Hepatocyte (in vitro differentiated cells): ENCODE results near the gene NSL1. TPM values are rescaled to one million over a fixed set of nuclear protein-coding genes. Genes with fewer than 3 reads are reported as not detected.
A peak's percentile ranks its signal among the peaks of the same experiment; 100 is the strongest.

ENCODE experiments used
- DNase-seq: peaks from one replicate; pipeline ENCODE4 v3.0.0-alpha.2; 2016; ENCODE audit warnings: low spot score
- H2AFZ ChIP-seq: fragments of 200-600 bp; sonication (generic); 2 replicates; pipeline ENCODE4 v1.6.0; 2016; ENCODE audit warnings: antibody characterized with exemption, mild to moderate bottlenecking
- H3K27ac ChIP-seq: fragments of 200-600 bp; sonication (generic); 2 replicates; pipeline ENCODE4 v1.5.1; 2016; ENCODE audit warnings: mild to moderate bottlenecking
- H3K27me3 ChIP-seq: fragments of 200-600 bp; sonication (generic); 2 replicates; pipeline ENCODE4 v1.6.1; 2016
- H3K36me3 ChIP-seq: fragments of 200-600 bp; sonication (generic); replicated peaks from 2 replicates; pipeline ENCODE4 v1.5.1; 2016; ENCODE audit warnings: low read depth; ENCODE audit not compliant: insufficient read depth
- H3K4me1 ChIP-seq: fragments of 200-600 bp; sonication (generic); 2 replicates; pipeline ENCODE4 v1.5.1; 2016; ENCODE audit warnings: mild to moderate bottlenecking, moderate library complexity; ENCODE audit not compliant: insufficient read depth
- H3K4me2 ChIP-seq: fragments of 200-600 bp; sonication (generic); 2 replicates; pipeline ENCODE4 v1.6.0; 2016
- H3K4me3 ChIP-seq: fragments of 200-600 bp; sonication (generic); 2 replicates; pipeline ENCODE4 v1.5.1; 2016; ENCODE audit warnings: mild to moderate bottlenecking
- H3K79me2 ChIP-seq: fragments of 200-600 bp; sonication (generic); 2 replicates; pipeline ENCODE4 v1.6.0; 2017; ENCODE audit warnings: mild to moderate bottlenecking
- H3K9me2 ChIP-seq: fragments of 200-600 bp; sonication (generic); replicated peaks from 2 replicates; pipeline ENCODE4 v1.6.0; 2017; ENCODE audit warnings: mild to moderate bottlenecking; ENCODE audit not compliant: insufficient read depth
- H3K9me3 ChIP-seq: fragments of 200-600 bp; sonication (generic); 2 replicates; pipeline ENCODE4 v1.5.1; 2016; ENCODE audit warnings: low read depth, mild to moderate bottlenecking
- H4K20me1 ChIP-seq: fragments of 200-600 bp; sonication (generic); 2 replicates; pipeline ENCODE4 v1.6.0; 2016; ENCODE audit warnings: mild to moderate bottlenecking; ENCODE audit not compliant: insufficient read depth, poor library complexity, severe bottlenecking
- EZH2 ChIP-seq: fragments of 200-600 bp; sonication (generic); IDR thresholded peaks from 2 replicates; pipeline ENCODE4 v1.6.1; 2016; ENCODE audit warnings: antibody characterized with exemption, mild to moderate bottlenecking, borderline replicate concordance
- EZH2phosphoT487 ChIP-seq: fragments of 200-600 bp; sonication (generic); IDR thresholded peaks from one replicate; pipeline ENCODE4 v1.6.1; 2018; ENCODE audit warnings: antibody characterized with exemption, mild to moderate bottlenecking, low read depth, moderate library complexity; ENCODE audit not compliant: unreplicated experiment, severe bottlenecking
- WGBS: methylation state at CpG from one replicate; pipeline ENCODE4 v1.1.6; 2016; ENCODE audit warnings: low lambda C conversion rate; ENCODE audit errors: missing lambda C conversion rate; 5-methylcytosine and 5-hydroxymethylcytosine counted together
- polyA plus RNA-seq: library from polyadenylated mRNA; unstranded; fragments of >200 nt; fragmentation: Nextera tagmentation; extraction: Ambion mirVana; gene quantifications from 2 replicates; pipeline ENCODE4 v1.2.1, GENCODE V29; 2016
- total RNA-seq: library from RNA; depleted of rRNA; stranded (reverse); fragments of >200 nt; gene quantifications from 2 replicates; pipeline ENCODE4 v1.2.3, GENCODE V29; 2014
- TF ChIP-seq, protein P1 (sequence below): fragments of 200-600 bp; sonication (generic); IDR thresholded peaks from 2 replicates; pipeline ENCODE4 v1.5.1; 2016; ENCODE audit warnings: antibody characterized with exemption, mild to moderate bottlenecking; ENCODE audit not compliant: poor library complexity

The NSL1 gene
- total and polyA plus RNA-seq, 2 experiments from 2014 or later, result 27.2 to 39.5 TPM

DNA sequence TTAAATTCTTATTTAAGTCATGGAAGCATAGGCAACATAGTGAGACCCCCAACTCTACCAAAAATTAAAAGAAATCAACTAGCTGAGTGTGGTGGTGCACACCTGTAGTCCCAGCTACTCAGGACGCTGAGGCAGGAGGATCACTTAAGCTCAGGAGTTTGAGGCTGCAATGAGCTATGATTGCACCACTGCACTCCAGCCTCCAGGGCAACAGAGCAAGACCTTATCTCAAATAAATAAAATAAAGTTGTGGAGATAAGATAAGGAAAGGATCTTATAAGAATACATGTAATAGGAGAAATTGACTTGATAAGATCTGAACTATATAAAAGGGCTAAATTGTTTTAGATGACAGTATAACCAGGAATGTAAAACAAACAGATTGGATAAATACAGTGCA is 89.7 kb downstream of the NSL1 start:
- Histone ChIP-seq H3K4me2 (no peak overlapping the region), H2AFZ (no peak overlapping the region), H3K4me1 (peaks cover 27% of the 10 kb centered on the region), H3K9me3 (no peaks in the 10 kb centered on the region), H3K27ac (no peak overlapping the region), H3K27me3 (peaks cover 27% of the 10 kb centered on the region), H3K36me3 (no peaks in the 10 kb centered on the region), H3K9me2 (no peaks in the 10 kb centered on the region), H4K20me1 (no peaks in the 10 kb centered on the region), H3K79me2 (no peaks in the 10 kb centered on the region), H3K4me3 (no peak overlapping the region)
- no peak for DNase-seq
- TF ChIP-seq, protein P1, sequence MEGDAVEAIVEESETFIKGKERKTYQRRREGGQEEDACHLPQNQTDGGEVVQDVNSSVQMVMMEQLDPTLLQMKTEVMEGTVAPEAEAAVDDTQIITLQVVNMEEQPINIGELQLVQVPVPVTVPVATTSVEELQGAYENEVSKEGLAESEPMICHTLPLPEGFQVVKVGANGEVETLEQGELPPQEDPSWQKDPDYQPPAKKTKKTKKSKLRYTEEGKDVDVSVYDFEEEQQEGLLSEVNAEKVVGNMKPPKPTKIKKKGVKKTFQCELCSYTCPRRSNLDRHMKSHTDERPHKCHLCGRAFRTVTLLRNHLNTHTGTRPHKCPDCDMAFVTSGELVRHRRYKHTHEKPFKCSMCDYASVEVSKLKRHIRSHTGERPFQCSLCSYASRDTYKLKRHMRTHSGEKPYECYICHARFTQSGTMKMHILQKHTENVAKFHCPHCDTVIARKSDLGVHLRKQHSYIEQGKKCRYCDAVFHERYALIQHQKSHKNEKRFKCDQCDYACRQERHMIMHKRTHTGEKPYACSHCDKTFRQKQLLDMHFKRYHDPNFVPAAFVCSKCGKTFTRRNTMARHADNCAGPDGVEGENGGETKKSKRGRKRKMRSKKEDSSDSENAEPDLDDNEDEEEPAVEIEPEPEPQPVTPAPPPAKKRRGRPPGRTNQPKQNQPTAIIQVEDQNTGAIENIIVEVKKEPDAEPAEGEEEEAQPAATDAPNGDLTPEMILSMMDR, result no peak
- TF ChIP-seq EZH2phosphoT487, result peak; percentile 66
- TF ChIP-seq EZH2, result no peak
- WGBS, result 19% methylated on average over 1 of the region's 1 CpG

DNA sequence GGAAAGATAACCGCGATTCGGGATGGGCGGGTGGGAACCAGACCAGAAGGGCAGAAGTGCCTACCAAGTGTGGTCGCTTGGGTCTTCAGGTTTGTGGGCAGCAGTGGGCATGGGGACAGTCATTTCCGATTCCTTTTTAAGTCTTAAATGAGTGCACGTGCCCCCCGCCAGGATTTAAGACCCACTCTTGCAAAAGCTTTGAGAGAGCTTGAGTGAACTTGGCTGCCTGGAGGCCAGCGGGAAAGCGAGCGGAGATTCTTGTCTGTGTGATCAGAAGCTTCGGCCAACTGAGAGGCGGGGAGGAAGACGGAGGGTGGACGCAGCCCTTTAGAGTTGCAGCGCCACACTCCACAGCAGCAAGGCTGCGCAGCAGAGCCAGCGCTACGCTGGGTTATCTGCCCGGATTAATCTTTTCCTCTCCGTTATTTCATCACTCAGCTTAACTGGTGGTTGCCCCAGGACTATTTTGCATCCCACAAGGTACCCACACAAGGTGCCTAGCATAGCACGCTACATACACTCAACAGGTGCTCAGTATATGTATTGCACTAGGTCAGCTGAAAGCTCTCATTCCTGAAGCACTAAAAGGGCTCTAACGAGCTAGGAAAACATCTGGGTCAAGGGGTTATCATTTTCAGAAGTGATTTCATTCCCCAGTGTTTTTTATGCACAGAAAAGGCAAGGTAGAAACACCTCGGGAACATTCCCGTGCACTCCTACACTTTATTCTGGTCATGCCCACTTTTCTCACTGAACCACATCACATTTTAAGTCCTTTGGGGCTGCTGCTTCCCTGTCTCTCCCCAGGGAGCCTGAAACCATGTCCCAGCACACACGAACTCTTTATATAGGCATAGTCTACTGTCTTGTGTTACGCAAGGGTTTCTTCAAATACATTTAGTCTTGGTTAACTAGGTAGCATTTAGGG is 90.4 kb downstream of the NSL1 start:
- Histone ChIP-seq H3K27ac (no peak overlapping the region), H3K36me3 (no peaks in the 10 kb centered on the region), H3K4me2 (peak overlapping the region; percentile 100), H3K4me1 (peaks cover 27% of the 10 kb centered on the region), H3K9me3 (no peaks in the 10 kb centered on the region), H3K79me2 (no peaks in the 10 kb centered on the region), H2AFZ (peak overlapping the region; percentile 88), H3K9me2 (no peaks in the 10 kb centered on the region), H3K4me3 (peak overlapping the region; percentile 65), H3K27me3 (peaks cover 35% of the 10 kb centered on the region), H4K20me1 (no peaks in the 10 kb centered on the region)
- TF ChIP-seq EZH2 (no peak), EZH2phosphoT487 (no peak)
- TF ChIP-seq, protein P1, result peak; percentile 17
- DNase-seq, result peak; percentile 60
- WGBS, result 9% methylated on average over 27 of the region's 27 CpGs

DNA sequence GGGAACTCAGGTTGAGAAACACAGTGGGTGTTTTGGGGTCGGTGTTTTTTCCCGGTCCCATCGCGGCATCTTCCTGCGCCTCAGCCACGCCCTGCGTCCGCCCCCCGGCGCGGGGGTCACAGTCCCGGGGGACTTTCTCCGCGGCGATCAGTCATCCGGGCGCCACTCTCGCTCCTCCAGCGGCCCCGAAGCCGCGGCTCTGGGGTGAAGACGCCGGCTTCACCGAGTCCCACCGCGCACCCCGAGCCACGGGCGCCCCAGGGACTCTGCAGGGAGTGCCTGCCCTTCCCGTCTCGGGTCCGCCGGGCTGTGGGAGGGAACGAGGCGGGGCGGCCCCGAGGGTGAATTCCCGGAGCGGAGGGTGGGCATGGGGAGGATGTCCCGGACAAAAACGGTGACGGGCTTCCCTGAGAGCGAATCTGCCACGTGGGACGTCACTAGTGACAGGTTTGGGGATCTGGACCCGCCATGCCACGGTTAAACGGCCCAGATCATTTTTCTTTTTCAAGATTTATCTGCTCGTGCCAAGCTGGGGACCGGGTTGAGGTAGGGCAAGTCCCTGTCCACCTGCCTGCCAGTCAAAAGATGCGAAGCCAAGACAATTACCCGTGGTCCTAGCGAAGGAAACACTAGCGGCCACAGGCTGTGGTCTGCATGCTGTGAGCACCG is 91.2 kb downstream of the NSL1 start:
- H3K4me3 ChIP-seq, result peak overlapping the region; percentile 65
- H2AFZ ChIP-seq, result peak overlapping the region; percentile 88
- H3K4me2 ChIP-seq, result peak overlapping the region; percentile 100
- H3K36me3 ChIP-seq, result no peaks in the 10 kb centered on the region
- H3K9me3 ChIP-seq, result no peaks in the 10 kb centered on the region
- H3K79me2 ChIP-seq, result no peaks in the 10 kb centered on the region
- peak; percentile 20 for DNase-seq
- H3K9me2 ChIP-seq, result no peaks in the 10 kb centered on the region
- WGBS, result 2% methylated on average over 50 of the region's 56 CpGs
- H3K27ac ChIP-seq, result no peak overlapping the region
- peaks cover 42% of the 10 kb centered on the region for H3K27me3 ChIP-seq
- H3K4me1 ChIP-seq, result peaks cover 27% of the 10 kb centered on the region
- TF ChIP-seq EZH2 (no peak), EZH2phosphoT487 (no peak)
- TF ChIP-seq, protein P1, result no peak
- no peaks in the 10 kb centered on the region for H4K20me1 ChIP-seq
